Natural killer cell treated with Interleukin-12 subunit alpha and Interleukin-12 subunit beta and Interleukin-15 and Interleukin-18, amount 100 ng/mL, for 72 hours (primary cell): Measurements from ENCODE around the gene SLCO2B1. TPM values are rescaled to one million over a fixed set of nuclear protein-coding genes. Genes with fewer than 3 reads are reported as not detected.

Source experiments
- ATAC-seq, 2 donors: fragments of 150-1000 bp; cut with Tn5 transposase in 1 of 2; sonication (Bioruptor Pico), chemical (Tn5 transposase) in 1 of 2; 2 replicates each; pipeline ENCODE4 v1.10.0; 2021
- DNase-seq: peaks from one replicate; pipeline ENCODE4 v3.0.0; 2022; ENCODE audit warnings: low spot score
- H3K27ac Mint-ChIP-seq, 2 donors: 1 replicate in 1 of 2; 2 replicates in 1 of 2; pipeline ENCODE4 v1.8.0; 2022; ENCODE audit warnings: mixed read lengths in 2 of 2, mild to moderate bottlenecking in 1 of 2, moderate library complexity in 1 of 2
- H3K27me3 Mint-ChIP-seq, 2 donors: 1 replicate in 1 of 2; 2 replicates in 1 of 2; pipeline ENCODE4 v1.8.0; 2022; ENCODE audit warnings: mixed read lengths in 2 of 2
- H3K36me3 Mint-ChIP-seq: one replicate; pipeline ENCODE4 v1.8.0; 2022; ENCODE audit warnings: mixed read lengths
- H3K4me1 Mint-ChIP-seq, 2 donors: 1 replicate in 1 of 2; 2 replicates in 1 of 2; pipeline ENCODE4 v1.8.0; 2022; ENCODE audit warnings: low read depth in 2 of 2, mixed read lengths in 2 of 2, mild to moderate bottlenecking in 1 of 2
- H3K4me3 Mint-ChIP-seq: one replicate; pipeline ENCODE4 v1.8.0; 2022; ENCODE audit warnings: mixed read lengths
- H3K9me3 Mint-ChIP-seq: 2 replicates; pipeline ENCODE4 v1.8.0; 2022; ENCODE audit warnings: mixed read lengths
- total RNA-seq, 2 donors: library from RNA; stranded (reverse); gene quantifications; one replicate each; pipeline ENCODE4 v1.2.3, GENCODE V29; 2022

SLCO2B1 gene
- total RNA-seq, 2 donors from 2014 or later: 0.06 TPM; not detected in 1

DNA sequence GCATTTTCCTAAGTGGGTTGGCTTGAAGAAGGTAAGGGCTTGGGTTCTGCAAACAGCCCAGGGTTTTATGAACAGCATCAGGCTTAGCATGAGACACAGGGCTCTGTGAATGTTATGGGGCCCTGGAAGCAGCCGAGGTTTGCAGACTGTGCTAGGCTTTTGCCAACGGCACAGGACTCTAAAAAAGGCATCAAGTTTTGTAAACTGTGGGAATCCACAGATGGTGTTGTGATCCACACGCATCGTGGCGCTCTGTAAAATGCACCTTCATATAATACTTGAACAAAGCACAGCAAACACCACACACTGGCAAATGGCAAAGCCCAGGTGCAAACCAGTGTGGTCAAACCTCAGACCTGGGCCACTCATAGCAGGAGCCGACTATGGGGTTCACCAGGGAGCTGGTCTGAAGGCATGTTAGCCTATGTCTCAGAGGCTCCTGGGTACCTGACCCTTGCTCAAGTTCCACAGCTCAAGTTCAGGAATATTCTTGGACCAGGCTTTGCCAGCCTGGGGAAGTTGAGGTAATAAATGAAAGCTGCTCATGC, 2.4 kb upstream of the SLCO2B1 start:
- Mint-ChIP-seq H3K4me3 (no peak overlapping the region), H3K27me3 (peaks cover 13 to 19% of the 10 kb centered on the region in 2 donors), H3K4me1 (peaks cover 12 to 13% of the 10 kb centered on the region in 2 donors), H3K36me3 (no peaks in the 10 kb centered on the region), H3K9me3 (no peaks in the 10 kb centered on the region), H3K27ac (no peak overlapping the region)
- ATAC-seq (peak in 1 of 2 donors; percentile 63), DNase-seq (no peak)

GRCh38 chr11:75149766-75150465, 991 bp upstream of the SLCO2B1 start:
- H3K27ac Mint-ChIP-seq: peak overlapping the region in 1 of 2 donors; percentile 77
- ATAC-seq (no peak), DNase-seq (no peak)
- no peaks in the 10 kb centered on the region for H3K36me3 Mint-ChIP-seq
- H3K4me3 Mint-ChIP-seq: no peak overlapping the region
- H3K27me3 Mint-ChIP-seq: peaks cover 13 to 19% of the 10 kb centered on the region in 2 donors
- no peaks in the 10 kb centered on the region for H3K9me3 Mint-ChIP-seq
- H3K4me1 Mint-ChIP-seq: peaks cover 0 to 4% of the 10 kb centered on the region in 2 donors

GRCh38 chr11:75151346-75152047, 590 bp downstream of the SLCO2B1 start:
- Mint-ChIP-seq H3K27ac (no peak overlapping the region), H3K9me3 (no peaks in the 10 kb centered on the region), H3K4me1 (no peaks in the 10 kb centered on the region), H3K36me3 (no peaks in the 10 kb centered on the region), H3K4me3 (no peak overlapping the region), H3K27me3 (peaks cover 13 to 19% of the 10 kb centered on the region in 2 donors)
- ATAC-seq (no peak), DNase-seq (no peak)

DNA sequence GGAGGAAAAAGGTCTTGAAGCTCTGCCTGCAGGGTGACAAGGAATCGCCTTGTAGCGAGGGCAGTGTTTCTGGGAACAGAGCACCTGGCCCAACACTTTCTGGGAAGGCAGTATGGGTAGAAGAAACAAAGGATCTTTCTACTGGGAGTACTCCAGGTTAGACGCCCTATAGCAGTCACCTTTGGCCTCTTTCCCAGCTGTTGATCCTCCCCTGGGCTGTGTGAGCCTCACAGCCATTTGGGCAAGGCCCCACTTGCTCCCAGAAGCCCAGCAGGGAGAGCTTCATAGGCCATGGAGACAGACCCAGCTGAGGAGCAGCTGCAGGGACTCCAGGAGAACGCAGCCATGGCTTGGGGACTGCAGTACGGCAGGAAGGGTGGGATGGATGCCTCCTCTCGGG, 1.2 kb downstream of the SLCO2B1 start:
- Mint-ChIP-seq H3K4me3 (no peak overlapping the region), H3K27me3 (peaks cover 13 to 19% of the 10 kb centered on the region in 2 donors), H3K27ac (no peak overlapping the region), H3K36me3 (no peaks in the 10 kb centered on the region), H3K9me3 (no peaks in the 10 kb centered on the region), H3K4me1 (no peaks in the 10 kb centered on the region)
- ATAC-seq (peak in 1 of 2 donors; percentile 33), DNase-seq (no peak)

GRCh38 chr11:75152651-75153427, 1.9 kb downstream of the SLCO2B1 start:
- H3K27ac Mint-ChIP-seq: peak overlapping the region in 1 of 2 donors; percentile 39
- DNase-seq: no peak
- peaks cover 13 to 19% of the 10 kb centered on the region in 2 donors for H3K27me3 Mint-ChIP-seq
- no peak overlapping the region for H3K4me3 Mint-ChIP-seq
- no peaks in the 10 kb centered on the region for H3K36me3 Mint-ChIP-seq
- no peaks in the 10 kb centered on the region for H3K9me3 Mint-ChIP-seq
- no peak for ATAC-seq
- no peaks in the 10 kb centered on the region for H3K4me1 Mint-ChIP-seq

GRCh38 chr11:75154646-75155569, 4.0 kb downstream of the SLCO2B1 start:
- Mint-ChIP-seq H3K27ac (no peak overlapping the region), H3K36me3 (no peaks in the 10 kb centered on the region), H3K27me3 (peaks cover 13 to 19% of the 10 kb centered on the region in 2 donors), H3K4me1 (no peaks in the 10 kb centered on the region), H3K4me3 (no peak overlapping the region), H3K9me3 (no peaks in the 10 kb centered on the region)
- DNase-seq (no peak), ATAC-seq (no peak)

- H3K4me3 Mint-ChIP-seq: no peak overlapping the region
- no peaks in the 10 kb centered on the region for H3K4me1 Mint-ChIP-seq
- no peaks in the 10 kb centered on the region for H3K9me3 Mint-ChIP-seq
- peak overlapping the region in 1 of 2 donors; percentile 10 for H3K27ac Mint-ChIP-seq
- peaks cover 8 to 12% of the 10 kb centered on the region in 2 donors for H3K27me3 Mint-ChIP-seq
- ATAC-seq: no peak
- H3K36me3 Mint-ChIP-seq: no peaks in the 10 kb centered on the region
- no peak for DNase-seq
Observed at GRCh38 chr11:75155570-75156422, 4.9 kb downstream of the SLCO2B1 start.

GRCh38 chr11:75158241-75158640, 7.3 kb downstream of the SLCO2B1 start:
- peaks cover 0 to 4% of the 10 kb centered on the region in 2 donors for H3K27me3 Mint-ChIP-seq
- no peak overlapping the region for H3K4me3 Mint-ChIP-seq
- no peaks in the 10 kb centered on the region for H3K36me3 Mint-ChIP-seq
- DNase-seq (no peak), ATAC-seq (no peak)
- H3K27ac Mint-ChIP-seq: no peak overlapping the region
- no peaks in the 10 kb centered on the region for H3K9me3 Mint-ChIP-seq
- H3K4me1 Mint-ChIP-seq: no peaks in the 10 kb centered on the region

- ATAC-seq (no peak), DNase-seq (no peak)
- Mint-ChIP-seq H3K27ac (no peak overlapping the region), H3K4me1 (no peaks in the 10 kb centered on the region), H3K9me3 (no peaks in the 10 kb centered on the region), H3K27me3 (peaks cover 0 to 4% of the 10 kb centered on the region in 2 donors), H3K36me3 (no peaks in the 10 kb centered on the region), H3K4me3 (no peak overlapping the region)
Observed at GRCh38 chr11:75158696-75159150, 7.8 kb downstream of the SLCO2B1 start.

GRCh38 chr11:75159151-75159953, 8.4 kb downstream of the SLCO2B1 start:
- no peak for DNase-seq
- Mint-ChIP-seq H3K27ac (no peak overlapping the region), H3K27me3 (peaks cover 0 to 4% of the 10 kb centered on the region in 2 donors), H3K36me3 (no peaks in the 10 kb centered on the region), H3K4me3 (no peak overlapping the region), H3K4me1 (no peaks in the 10 kb centered on the region), H3K9me3 (no peaks in the 10 kb centered on the region)
- ATAC-seq: no peak

DNA sequence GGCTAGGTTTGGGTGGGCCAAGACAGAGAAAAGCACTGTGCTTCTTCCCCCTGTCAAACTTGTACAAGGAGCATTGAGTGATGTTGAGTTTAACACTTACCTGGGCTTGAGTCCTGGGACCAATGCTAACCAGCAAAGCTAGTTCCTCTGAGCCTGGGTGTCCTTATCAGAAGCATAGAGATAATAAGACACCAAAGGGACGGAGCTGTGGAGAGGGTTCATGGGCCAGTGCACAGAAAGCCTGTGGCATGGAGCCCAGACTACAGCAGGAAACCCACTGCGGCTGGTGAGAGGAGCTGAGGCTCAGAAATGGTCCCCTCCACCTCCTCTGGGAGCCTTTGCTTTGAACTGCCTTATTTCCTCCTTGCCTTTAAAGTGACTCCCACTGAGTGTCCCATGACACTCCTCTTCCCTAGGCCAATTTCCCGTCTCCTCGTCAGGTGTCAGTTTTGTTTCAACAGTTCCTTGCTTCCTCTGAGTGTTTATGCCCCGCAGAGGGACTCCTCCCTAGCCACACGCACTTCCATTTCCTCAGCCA, 9.4 kb downstream of the SLCO2B1 start:
- ATAC-seq (no peak), DNase-seq (no peak)
- Mint-ChIP-seq H3K36me3 (no peaks in the 10 kb centered on the region), H3K4me1 (no peaks in the 10 kb centered on the region), H3K27ac (no peak overlapping the region), H3K4me3 (no peak overlapping the region), H3K27me3 (peaks cover 0 to 4% of the 10 kb centered on the region in 2 donors), H3K9me3 (no peaks in the 10 kb centered on the region)
